GM23338 (cell line): ENCODE results near the gene OST4. TPM values are rescaled to one million over a fixed set of nuclear protein-coding genes. Genes with fewer than 3 reads are reported as not detected.

Experiments
- ATAC-seq: fragments of 200-7000 bp; cut with Tn5 transposase; 3 replicates; pipeline ENCODE4 v1.9.1; 2020
- DNase-seq: peaks from one replicate; pipeline ENCODE4 v3.0.0-alpha.2; 2015; ENCODE audit warnings: low spot score
- H2AFZ ChIP-seq: fragments of 200-600 bp; sonication (generic); 2 replicates; pipeline ENCODE4 v1.8.0; 2016; ENCODE audit warnings: antibody characterized with exemption, mild to moderate bottlenecking, moderate library complexity
- H3F3A ChIP-seq: fragments of 200-600 bp; sonication (generic); replicated peaks from 2 replicates; pipeline ENCODE4 v1.8.0; 2017; ENCODE audit warnings: antibody characterized with exemption, mixed run types, low read depth
- H3K27ac ChIP-seq: fragments of 200-600 bp; sonication (generic); 2 replicates; pipeline ENCODE4 v1.6.1; 2016; ENCODE audit warnings: low read depth
- H3K27me3 ChIP-seq: fragments of 200-600 bp; sonication (generic); 2 replicates; pipeline ENCODE4 v1.8.0; 2016; ENCODE audit warnings: mild to moderate bottlenecking, mixed run types, moderate library complexity; ENCODE audit not compliant: insufficient read depth
- H3K36me3 ChIP-seq: fragments of 200-600 bp; sonication (generic); 2 replicates; pipeline ENCODE4 v1.8.0; 2016; ENCODE audit warnings: mild to moderate bottlenecking; ENCODE audit not compliant: insufficient read depth
- H3K4me1 ChIP-seq: fragments of 200-600 bp; sonication (generic); 2 replicates; pipeline ENCODE4 v1.8.0; 2016; ENCODE audit warnings: mild to moderate bottlenecking, moderate library complexity; ENCODE audit not compliant: insufficient read depth
- H3K4me2 ChIP-seq: fragments of 200-600 bp; sonication (generic); 2 replicates; pipeline ENCODE4 v1.7.1; 2017; ENCODE audit warnings: mixed run types
- H3K4me3 ChIP-seq: fragments of 200-600 bp; sonication (generic); 2 replicates; pipeline ENCODE4 v1.6.1; 2016; ENCODE audit warnings: mixed run types
- H3K79me2 ChIP-seq: fragments of 200-600 bp; sonication (generic); replicated peaks from 2 replicates; pipeline ENCODE4 v1.8.0; 2017; ENCODE audit warnings: mild to moderate bottlenecking; ENCODE audit not compliant: insufficient read depth
- H3K9me2 ChIP-seq: fragments of 200-600 bp; sonication (generic); 2 replicates; pipeline ENCODE4 v1.8.0; 2017; ENCODE audit not compliant: insufficient read depth
- H4K20me1 ChIP-seq: fragments of 200-600 bp; sonication (generic); replicated peaks from 2 replicates; pipeline ENCODE4 v1.8.0; 2017; ENCODE audit warnings: mild to moderate bottlenecking; ENCODE audit not compliant: insufficient read depth
- H3K27ac Mint-ChIP-seq: 2 replicates; pipeline ENCODE4 v1.8.0; 2020; ENCODE audit warnings: inconsistent platforms, mild to moderate bottlenecking, moderate library complexity, mixed read lengths
- H3K27me3 Mint-ChIP-seq: 3 replicates; pipeline ENCODE4 v1.8.0; 2022; ENCODE audit warnings: low read depth, mild to moderate bottlenecking, moderate library complexity, mixed read lengths, inconsistent platforms; ENCODE audit not compliant: insufficient read depth, poor library complexity
- H3K36me3 Mint-ChIP-seq: 3 replicates; pipeline ENCODE4 v1.8.0; 2021; ENCODE audit warnings: low read depth, mild to moderate bottlenecking, inconsistent platforms, moderate library complexity, mixed read lengths
- H3K4me1 Mint-ChIP-seq: 3 replicates; pipeline ENCODE4 v1.8.0; 2020; ENCODE audit warnings: mild to moderate bottlenecking, inconsistent platforms, mixed read lengths
- H3K4me3 Mint-ChIP-seq: 3 replicates; pipeline ENCODE4 v1.8.0; 2021; ENCODE audit warnings: moderate library complexity, mild to moderate bottlenecking, inconsistent platforms, mixed read lengths
- H3K9me3 Mint-ChIP-seq: 3 replicates; pipeline ENCODE4 v1.8.0; 2020; ENCODE audit warnings: moderate library complexity, mild to moderate bottlenecking, inconsistent platforms, mixed read lengths
- CREB1 ChIP-seq: fragments of 250-450 bp; sonication (Bioruptor Pico); IDR thresholded peaks from 2 replicates; pipeline ENCODE4 v1.5.0; 2020; ENCODE audit warnings: low read depth, mild to moderate bottlenecking, moderate library complexity
- EZH2 ChIP-seq: fragments of 200-600 bp; sonication (generic); IDR thresholded peaks from one replicate; pipeline ENCODE4 v1.8.0; 2017; ENCODE audit warnings: antibody characterized with exemption, mild to moderate bottlenecking, low read depth; ENCODE audit not compliant: unreplicated experiment
- EZH2phosphoT487 ChIP-seq: fragments of 200-600 bp; sonication (generic); IDR thresholded peaks from one replicate; pipeline ENCODE4 v1.8.1; 2018; ENCODE audit warnings: antibody characterized with exemption; ENCODE audit not compliant: unreplicated experiment
- JUNB ChIP-seq: IDR thresholded peaks from one replicate; pipeline ENCODE4 v1.6.1; 2016; ENCODE audit warnings: antibody characterized with exemption; ENCODE audit not compliant: unreplicated experiment
- NANOG ChIP-seq: IDR thresholded peaks from 2 replicates; pipeline ENCODE4 v1.6.1; 2016; ENCODE audit warnings: antibody characterized with exemption, borderline replicate concordance
- POLR2AphosphoS5 ChIP-seq: IDR thresholded peaks from 2 replicates; pipeline ENCODE4 v1.6.1; 2016; ENCODE audit warnings: antibody characterized with exemption, low read depth
- STAT1 ChIP-seq: IDR thresholded peaks from one replicate; pipeline ENCODE4 v1.6.1; 2016; ENCODE audit warnings: antibody characterized with exemption; ENCODE audit not compliant: unreplicated experiment
- ZNF114 ChIP-seq: fragments of 250-450 bp; sonication (Bioruptor Pico); IDR thresholded peaks from 2 replicates; pipeline ENCODE4 v1.5.0; 2020; ENCODE audit warnings: mild to moderate bottlenecking, moderate library complexity
- ZNF331 ChIP-seq: fragments of 250-450 bp; sonication (Bioruptor Pico); IDR thresholded peaks from 2 replicates; pipeline ENCODE4 v1.5.0; 2020; ENCODE audit warnings: low read depth, mild to moderate bottlenecking, moderate library complexity
- polyA plus RNA-seq: library from polyadenylated mRNA; unstranded; fragments of >200 nt; fragmentation: Nextera tagmentation; extraction: Ambion mirVana; gene quantifications from 2 replicates; pipeline ENCODE4 v1.2.1, GENCODE V29; 2016
- total RNA-seq: library from RNA; depleted of rRNA; stranded (reverse); fragments of >200 nt; shearing (Covaris generic); gene quantifications from 2 replicates; pipeline ENCODE4 v1.2.3, GENCODE V29; 2014
- TF ChIP-seq, protein P1 (sequence below): IDR thresholded peaks from 2 replicates; pipeline ENCODE4 v1.6.1; 2016; ENCODE audit warnings: antibody characterized with exemption
- TF ChIP-seq, protein P2 (sequence below): IDR thresholded peaks from one replicate; pipeline ENCODE4 v1.6.1; 2018; ENCODE audit warnings: antibody characterized with exemption; ENCODE audit not compliant: unreplicated experiment
- TF ChIP-seq, protein P3 (sequence below), 2 experiments: fragments of 200-600 bp in 1 of 2; sonication (generic) in 1 of 2; conservative IDR thresholded peaks; 2 replicates each; pipeline versions ENCODE4 v1.5.1 to v1.6.1; 2016 to 2017; ENCODE audit warnings: antibody characterized with exemption in 2 of 2, low read depth in 2 of 2, mild to moderate bottlenecking in 2 of 2, moderate library complexity in 1 of 2

OST4 gene
- total and polyA plus RNA-seq, 2 experiments from 2014 or later = 226 to 568 TPM

DNA sequence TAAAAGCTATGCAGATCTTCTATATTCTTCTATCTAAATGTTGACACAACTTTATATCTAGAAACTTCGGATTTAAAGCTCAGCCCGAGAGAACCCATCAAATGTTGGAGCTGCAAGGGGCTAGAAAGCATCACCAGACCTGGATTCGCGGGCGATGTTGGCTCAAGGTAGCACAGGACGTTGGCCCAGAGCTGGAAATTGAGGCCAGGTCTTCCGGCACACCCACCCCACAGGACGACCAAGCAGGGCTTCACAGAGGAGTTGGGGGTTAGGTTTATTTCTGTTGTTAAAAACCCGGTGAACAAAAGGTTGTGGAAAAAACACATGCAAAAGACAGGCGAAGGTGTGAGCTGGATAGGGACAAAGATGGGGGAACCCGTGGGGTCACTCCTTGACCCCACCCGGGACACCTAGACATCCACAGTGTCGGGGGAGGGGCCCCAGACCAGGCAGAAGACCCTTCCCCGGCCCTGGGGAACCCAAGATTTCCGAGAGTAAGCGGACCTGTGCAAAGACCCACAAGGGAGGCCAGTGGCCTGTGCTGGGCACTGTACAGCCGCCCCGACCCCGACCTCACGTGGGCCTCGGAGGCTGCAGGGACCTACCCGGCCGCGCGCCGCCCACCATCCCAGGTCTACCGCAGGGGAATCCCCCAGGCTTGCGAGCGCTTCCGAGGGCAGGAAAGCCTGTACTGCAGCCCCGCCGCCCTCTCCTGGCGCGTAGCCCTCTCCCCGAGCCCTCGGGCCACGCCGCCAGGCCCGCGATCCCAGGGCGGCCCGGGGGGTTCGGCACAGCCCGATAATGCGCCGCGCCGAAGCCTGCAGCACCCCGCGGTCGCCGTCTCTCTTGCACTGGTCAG, 21.8 kb downstream of the OST4 start:
- Histone ChIP-seq H3K27me3 (no peaks in the 10 kb centered on the region), H3K9me2 (no peaks in the 10 kb centered on the region), H3K4me1 (peaks cover 6% of the 10 kb centered on the region; the same call in 1 of the 2 replicates), H2AFZ (peak overlapping the region; percentile 99), H3F3A (peaks cover 11% of the 10 kb centered on the region), H3K4me3 (peak overlapping the region; percentile 99), H3K27ac (peak overlapping the region; percentile 61; the same call in 1 of the 2 replicates), H3K79me2 (no peaks in the 10 kb centered on the region), H4K20me1 (no peaks in the 10 kb centered on the region), H3K4me2 (peak overlapping the region; percentile 90), H3K36me3 (0 out of 2 replicates have a peak, but pooled peaks cover 2% of the 10 kb centered on the region)
- Mint-ChIP-seq H3K27me3 (peaks cover 20% of the 10 kb centered on the region), H3K4me3 (peak overlapping the region; percentile 95), H3K36me3 (peaks cover 23% of the 10 kb centered on the region), H3K9me3 (peaks cover 12% of the 10 kb centered on the region), H3K27ac (peak overlapping the region; percentile 94), H3K4me1 (peaks cover 9% of the 10 kb centered on the region; the same call in 2 of the 3 replicates)
- ATAC-seq = peak; percentile 38
- DNase-seq = peak; percentile 37
- TF ChIP-seq ZNF114 = no peak
- TF ChIP-seq, protein P1, sequence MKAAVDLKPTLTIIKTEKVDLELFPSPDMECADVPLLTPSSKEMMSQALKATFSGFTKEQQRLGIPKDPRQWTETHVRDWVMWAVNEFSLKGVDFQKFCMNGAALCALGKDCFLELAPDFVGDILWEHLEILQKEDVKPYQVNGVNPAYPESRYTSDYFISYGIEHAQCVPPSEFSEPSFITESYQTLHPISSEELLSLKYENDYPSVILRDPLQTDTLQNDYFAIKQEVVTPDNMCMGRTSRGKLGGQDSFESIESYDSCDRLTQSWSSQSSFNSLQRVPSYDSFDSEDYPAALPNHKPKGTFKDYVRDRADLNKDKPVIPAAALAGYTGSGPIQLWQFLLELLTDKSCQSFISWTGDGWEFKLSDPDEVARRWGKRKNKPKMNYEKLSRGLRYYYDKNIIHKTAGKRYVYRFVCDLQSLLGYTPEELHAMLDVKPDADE = no peak
- TF ChIP-seq ZNF331 = no peak
- 0 out of 2 replicates have a peak, but pooled peaks have one; percentile 7 for TF ChIP-seq POLR2AphosphoS5
- no peak for TF ChIP-seq CREB1 (CRISPR knock-in tag)

DNA sequence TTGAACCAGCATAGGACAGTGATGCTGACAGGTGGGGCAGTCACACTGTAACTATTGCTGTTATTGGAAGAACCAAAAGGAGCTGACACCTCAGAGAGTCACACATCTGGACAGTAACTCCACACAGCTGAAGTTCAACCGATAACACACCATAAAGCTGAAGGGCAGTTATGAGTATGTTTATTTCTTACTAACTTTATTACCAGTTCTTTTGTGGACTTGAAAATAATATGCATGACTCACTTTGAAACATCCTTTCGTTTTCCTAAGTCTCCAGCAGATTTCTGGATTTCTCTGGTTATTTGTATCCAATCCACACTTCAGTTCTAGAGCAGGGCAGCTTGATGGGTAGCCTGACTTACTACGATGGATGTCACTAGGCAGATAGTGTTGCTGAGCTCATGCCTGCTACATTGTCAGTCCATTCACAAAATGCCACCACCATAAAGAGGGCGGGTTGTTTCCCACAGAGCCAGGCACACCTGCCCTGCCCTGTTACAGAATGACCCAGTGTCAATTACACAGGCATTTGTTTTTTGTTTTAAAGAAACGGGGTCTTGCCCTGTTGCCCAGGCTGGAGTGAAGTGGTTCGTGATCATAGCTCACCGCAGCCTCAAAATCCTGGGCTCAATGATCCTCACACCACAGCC, 28.3 kb downstream of the OST4 start:
- Histone ChIP-seq H3K4me3 (no peak overlapping the region), H3K4me2 (no peak overlapping the region), H3K27ac (no peak overlapping the region), H2AFZ (no peak overlapping the region), H4K20me1 (no peaks in the 10 kb centered on the region), H3F3A (no peaks in the 10 kb centered on the region), H3K79me2 (no peaks in the 10 kb centered on the region), H3K4me1 (no peaks in the 10 kb centered on the region), H3K27me3 (no peaks in the 10 kb centered on the region), H3K36me3 (peaks cover 17% of the 10 kb centered on the region; the same call in 1 of the 2 replicates), H3K9me2 (no peaks in the 10 kb centered on the region)
- peaks cover 2% of the 10 kb centered on the region for H3K27me3 Mint-ChIP-seq
- H3K4me3 Mint-ChIP-seq = no peak overlapping the region
- peaks cover 28% of the 10 kb centered on the region for H3K36me3 Mint-ChIP-seq
- no peak overlapping the region for H3K27ac Mint-ChIP-seq
- DNase-seq (no peak), ATAC-seq (no peak)
- H3K9me3 Mint-ChIP-seq = no peaks in the 10 kb centered on the region
- H3K4me1 Mint-ChIP-seq = no peaks in the 10 kb centered on the region
- TF ChIP-seq NANOG (no peak), EZH2 (no peak), CREB1 (CRISPR knock-in tag) (no peak), JUNB (no peak), ZNF331 (no peak), STAT1 (no peak), EZH2phosphoT487 (no peak)
- TF ChIP-seq, protein P2, sequence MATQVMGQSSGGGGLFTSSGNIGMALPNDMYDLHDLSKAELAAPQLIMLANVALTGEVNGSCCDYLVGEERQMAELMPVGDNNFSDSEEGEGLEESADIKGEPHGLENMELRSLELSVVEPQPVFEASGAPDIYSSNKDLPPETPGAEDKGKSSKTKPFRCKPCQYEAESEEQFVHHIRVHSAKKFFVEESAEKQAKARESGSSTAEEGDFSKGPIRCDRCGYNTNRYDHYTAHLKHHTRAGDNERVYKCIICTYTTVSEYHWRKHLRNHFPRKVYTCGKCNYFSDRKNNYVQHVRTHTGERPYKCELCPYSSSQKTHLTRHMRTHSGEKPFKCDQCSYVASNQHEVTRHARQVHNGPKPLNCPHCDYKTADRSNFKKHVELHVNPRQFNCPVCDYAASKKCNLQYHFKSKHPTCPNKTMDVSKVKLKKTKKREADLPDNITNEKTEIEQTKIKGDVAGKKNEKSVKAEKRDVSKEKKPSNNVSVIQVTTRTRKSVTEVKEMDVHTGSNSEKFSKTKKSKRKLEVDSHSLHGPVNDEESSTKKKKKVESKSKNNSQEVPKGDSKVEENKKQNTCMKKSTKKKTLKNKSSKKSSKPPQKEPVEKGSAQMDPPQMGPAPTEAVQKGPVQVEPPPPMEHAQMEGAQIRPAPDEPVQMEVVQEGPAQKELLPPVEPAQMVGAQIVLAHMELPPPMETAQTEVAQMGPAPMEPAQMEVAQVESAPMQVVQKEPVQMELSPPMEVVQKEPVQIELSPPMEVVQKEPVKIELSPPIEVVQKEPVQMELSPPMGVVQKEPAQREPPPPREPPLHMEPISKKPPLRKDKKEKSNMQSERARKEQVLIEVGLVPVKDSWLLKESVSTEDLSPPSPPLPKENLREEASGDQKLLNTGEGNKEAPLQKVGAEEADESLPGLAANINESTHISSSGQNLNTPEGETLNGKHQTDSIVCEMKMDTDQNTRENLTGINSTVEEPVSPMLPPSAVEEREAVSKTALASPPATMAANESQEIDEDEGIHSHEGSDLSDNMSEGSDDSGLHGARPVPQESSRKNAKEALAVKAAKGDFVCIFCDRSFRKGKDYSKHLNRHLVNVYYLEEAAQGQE = no peak
- TF ChIP-seq, protein P3, sequence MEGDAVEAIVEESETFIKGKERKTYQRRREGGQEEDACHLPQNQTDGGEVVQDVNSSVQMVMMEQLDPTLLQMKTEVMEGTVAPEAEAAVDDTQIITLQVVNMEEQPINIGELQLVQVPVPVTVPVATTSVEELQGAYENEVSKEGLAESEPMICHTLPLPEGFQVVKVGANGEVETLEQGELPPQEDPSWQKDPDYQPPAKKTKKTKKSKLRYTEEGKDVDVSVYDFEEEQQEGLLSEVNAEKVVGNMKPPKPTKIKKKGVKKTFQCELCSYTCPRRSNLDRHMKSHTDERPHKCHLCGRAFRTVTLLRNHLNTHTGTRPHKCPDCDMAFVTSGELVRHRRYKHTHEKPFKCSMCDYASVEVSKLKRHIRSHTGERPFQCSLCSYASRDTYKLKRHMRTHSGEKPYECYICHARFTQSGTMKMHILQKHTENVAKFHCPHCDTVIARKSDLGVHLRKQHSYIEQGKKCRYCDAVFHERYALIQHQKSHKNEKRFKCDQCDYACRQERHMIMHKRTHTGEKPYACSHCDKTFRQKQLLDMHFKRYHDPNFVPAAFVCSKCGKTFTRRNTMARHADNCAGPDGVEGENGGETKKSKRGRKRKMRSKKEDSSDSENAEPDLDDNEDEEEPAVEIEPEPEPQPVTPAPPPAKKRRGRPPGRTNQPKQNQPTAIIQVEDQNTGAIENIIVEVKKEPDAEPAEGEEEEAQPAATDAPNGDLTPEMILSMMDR (conservative IDR thresholded peaks at IDR 0.05; ENCODE audit: low read depth in 2 of 2) = no peak
- TF ChIP-seq, protein P1 = no peak
